Kidney epithelial cell (primary cell): ENCODE results near the gene RECK. TPM values are rescaled to one million over a fixed set of nuclear protein-coding genes. Genes with fewer than 3 reads are reported as not detected.

Experiments used
- DNase-seq: peaks from one replicate; pipeline ENCODE4 v3.0.0-alpha.2; 2010; ENCODE audit warnings: low read depth
- H3K27me3 ChIP-seq: 2 replicates; pipeline ENCODE4 v1.6.0; 2011; ENCODE audit warnings: low read length; ENCODE audit not compliant: control insufficient read depth, insufficient read depth
- H3K36me3 ChIP-seq: 2 replicates; pipeline ENCODE4 v1.5.1; 2011; ENCODE audit warnings: low read length; ENCODE audit not compliant: control insufficient read depth, insufficient read depth
- H3K4me3 ChIP-seq: 2 replicates; pipeline ENCODE4 v1.5.1; 2011; ENCODE audit warnings: low read depth, mild to moderate bottlenecking, control low read depth, low read length
- total RNA-seq: library from RNA; depleted of rRNA; stranded (reverse); fragments of >200 nt; gene quantifications from 2 replicates; pipeline ENCODE4 v1.2.3, GENCODE V29; 2015
- TF ChIP-seq, protein P1 (sequence below): IDR thresholded peaks from 2 replicates; pipeline ENCODE4 v1.5.1; 2011; ENCODE audit warnings: mild to moderate bottlenecking, moderate library complexity, low read length, control low read depth, inconsistent platforms; ENCODE audit not compliant: insufficient read depth, poor library complexity, severe bottlenecking

The RECK gene
- total RNA-seq, 1 donor from 2014 or later: 4.0 TPM

DNA sequence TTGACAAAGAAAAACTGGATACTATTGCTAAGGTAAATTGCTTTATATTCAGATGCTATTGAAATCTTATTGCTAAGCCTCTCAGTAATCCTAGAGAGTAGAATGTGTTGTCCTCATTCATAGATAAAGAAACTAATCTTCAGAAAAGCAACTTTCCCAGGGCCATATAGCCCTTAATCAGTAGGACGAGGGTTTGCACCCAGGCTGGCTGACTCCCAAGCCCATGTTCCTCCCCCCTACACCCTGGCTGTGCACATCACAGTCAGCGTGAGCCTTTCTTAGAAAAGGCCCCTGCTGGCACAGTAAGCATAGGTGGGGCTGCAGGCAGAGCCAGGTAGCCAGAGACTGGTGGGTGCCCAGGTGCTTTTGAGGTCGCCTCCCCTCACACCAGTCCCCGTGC, 84.0 kb downstream of the RECK start:
- TF ChIP-seq, protein P1, sequence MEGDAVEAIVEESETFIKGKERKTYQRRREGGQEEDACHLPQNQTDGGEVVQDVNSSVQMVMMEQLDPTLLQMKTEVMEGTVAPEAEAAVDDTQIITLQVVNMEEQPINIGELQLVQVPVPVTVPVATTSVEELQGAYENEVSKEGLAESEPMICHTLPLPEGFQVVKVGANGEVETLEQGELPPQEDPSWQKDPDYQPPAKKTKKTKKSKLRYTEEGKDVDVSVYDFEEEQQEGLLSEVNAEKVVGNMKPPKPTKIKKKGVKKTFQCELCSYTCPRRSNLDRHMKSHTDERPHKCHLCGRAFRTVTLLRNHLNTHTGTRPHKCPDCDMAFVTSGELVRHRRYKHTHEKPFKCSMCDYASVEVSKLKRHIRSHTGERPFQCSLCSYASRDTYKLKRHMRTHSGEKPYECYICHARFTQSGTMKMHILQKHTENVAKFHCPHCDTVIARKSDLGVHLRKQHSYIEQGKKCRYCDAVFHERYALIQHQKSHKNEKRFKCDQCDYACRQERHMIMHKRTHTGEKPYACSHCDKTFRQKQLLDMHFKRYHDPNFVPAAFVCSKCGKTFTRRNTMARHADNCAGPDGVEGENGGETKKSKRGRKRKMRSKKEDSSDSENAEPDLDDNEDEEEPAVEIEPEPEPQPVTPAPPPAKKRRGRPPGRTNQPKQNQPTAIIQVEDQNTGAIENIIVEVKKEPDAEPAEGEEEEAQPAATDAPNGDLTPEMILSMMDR: no peak
- no peak for DNase-seq
- Histone ChIP-seq H3K4me3 (no peak overlapping the region), H3K36me3 (peaks cover 1% of the 10 kb centered on the region), H3K27me3 (no peaks in the 10 kb centered on the region)

DNA sequence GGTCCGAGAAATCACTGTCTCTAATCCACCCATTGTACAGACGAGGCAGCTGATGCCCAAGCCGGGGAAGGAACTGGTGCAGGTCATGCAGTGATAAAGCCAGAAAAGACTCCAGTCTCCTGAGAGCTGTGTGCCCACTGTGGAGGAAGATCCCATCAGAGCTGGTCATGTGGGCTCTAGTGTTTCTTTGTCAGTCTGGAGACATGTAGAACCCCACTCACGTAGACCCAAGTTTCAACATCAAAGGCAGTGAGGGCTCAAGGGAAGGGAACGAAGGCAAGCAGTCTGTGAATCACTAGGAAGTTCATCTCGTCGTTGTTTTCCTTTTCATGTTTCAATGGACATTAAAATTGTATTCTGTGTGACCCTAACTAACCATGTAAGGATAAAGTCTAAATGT, 85.3 kb downstream of the RECK start:
- TF ChIP-seq, protein P1: no peak
- Histone ChIP-seq H3K27me3 (no peaks in the 10 kb centered on the region), H3K4me3 (no peak overlapping the region), H3K36me3 (peaks cover 1% of the 10 kb centered on the region)
- no peak for DNase-seq

DNA sequence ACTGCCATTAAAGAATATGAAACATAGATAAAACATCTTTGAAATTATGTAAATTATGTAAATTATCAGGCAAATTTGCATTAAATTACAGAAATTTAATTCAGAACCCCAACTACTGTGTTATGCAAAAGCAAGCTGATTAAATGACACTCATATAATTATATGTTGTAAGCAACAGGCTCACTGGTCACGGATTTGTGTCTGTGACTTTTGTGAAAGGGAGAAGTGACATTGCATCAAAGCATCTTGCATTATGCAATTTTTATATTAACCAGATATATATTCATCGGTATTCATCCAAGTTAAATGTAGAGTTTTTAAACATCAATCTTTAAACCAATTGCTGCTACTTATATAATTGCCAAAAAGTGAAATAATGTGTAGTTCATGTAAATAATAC, 86.8 kb downstream of the RECK start:
- Histone ChIP-seq H3K27me3 (no peaks in the 10 kb centered on the region), H3K4me3 (no peak overlapping the region), H3K36me3 (peaks cover 1% of the 10 kb centered on the region)
- TF ChIP-seq, protein P1: no peak
- DNase-seq: no peak

DNA sequence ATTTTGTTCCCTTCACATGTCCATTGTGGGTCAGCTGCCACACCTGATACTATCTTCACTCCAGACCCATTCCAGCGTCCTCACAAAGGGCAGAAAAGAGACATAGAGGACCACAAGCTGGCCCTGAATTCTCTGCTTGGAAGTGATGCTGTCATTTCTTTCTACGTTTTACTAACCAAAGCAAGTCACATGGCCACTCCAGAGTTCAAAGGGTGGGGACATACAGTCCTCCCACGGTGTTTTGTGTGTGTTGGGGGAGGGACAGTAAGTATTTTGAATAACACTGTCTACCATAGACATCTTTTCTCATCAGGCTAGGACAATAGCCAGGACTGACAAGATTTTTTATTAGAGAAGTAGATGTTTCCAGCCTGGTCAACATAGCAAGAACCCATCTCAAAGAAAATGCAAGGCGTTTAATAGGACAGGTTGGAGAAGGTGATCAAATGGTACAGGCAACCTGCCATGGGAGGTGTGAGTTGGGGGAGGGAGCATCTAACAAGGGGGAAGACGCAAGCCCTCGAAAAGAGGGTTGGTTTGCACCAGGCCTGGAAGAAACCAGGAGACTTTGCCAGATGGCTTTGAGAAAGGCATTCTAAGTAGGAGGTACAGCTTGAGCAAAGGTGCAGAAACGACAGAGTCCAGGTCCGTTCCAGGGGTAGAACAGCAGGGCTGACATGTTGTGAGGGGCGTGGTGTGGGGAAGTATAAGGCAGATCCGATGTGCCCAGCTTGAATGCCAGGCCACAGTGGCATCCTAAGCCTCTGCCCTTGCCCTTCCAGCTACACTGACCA, 88.5 kb downstream of the RECK start:
- no peak overlapping the region for H3K4me3 ChIP-seq
- no peaks in the 10 kb centered on the region for H3K27me3 ChIP-seq
- no peak for DNase-seq
- TF ChIP-seq, protein P1: no peak
- peaks cover 1% of the 10 kb centered on the region for H3K36me3 ChIP-seq

DNA sequence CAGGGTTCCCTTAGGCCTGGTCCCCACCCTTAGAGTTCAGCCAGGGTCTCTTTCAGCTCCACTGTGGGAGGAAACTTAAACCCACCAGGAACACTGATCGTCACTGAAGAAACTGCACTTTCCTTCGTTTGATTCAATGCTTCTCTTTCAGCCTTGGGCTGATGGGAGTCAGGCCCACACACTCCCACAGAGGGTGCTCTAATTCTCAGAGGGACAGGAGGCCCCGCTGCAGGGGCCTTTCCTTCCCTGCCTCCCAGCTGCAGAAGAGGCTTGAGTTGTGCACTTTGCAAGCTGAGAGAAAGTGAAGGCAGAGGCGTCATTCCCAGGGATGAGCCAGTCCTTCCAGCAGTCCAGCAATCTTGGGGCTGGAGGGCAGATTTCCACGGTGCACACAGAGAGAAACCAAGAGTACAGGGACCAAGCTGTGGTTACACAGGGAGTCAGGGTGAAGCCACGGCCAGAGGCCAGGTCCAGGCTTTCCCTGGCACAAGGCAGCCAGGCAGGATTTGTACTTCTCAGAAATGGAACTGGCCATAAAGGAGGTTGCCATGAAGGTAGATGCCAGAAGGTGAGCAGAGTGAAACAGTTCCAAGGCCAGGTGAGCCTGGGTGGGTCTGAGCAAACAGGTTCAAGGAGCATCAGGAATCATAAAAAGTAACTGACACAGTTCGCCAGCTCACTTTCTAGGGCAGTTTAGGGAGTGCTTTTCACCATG, 89.5 kb downstream of the RECK start:
- peaks cover 1% of the 10 kb centered on the region for H3K36me3 ChIP-seq
- TF ChIP-seq, protein P1: no peak
- no peak for DNase-seq

More for the DNA sequence above, 89.5 kb downstream of the RECK start:
- no peak overlapping the region for H3K4me3 ChIP-seq
- no peaks in the 10 kb centered on the region for H3K27me3 ChIP-seq
